GM13976 (cell line): ENCODE measurements around the gene PARP6.

Experiments
- DNase-seq: peaks from one replicate; pipeline ENCODE4 v3.0.0; 2012; ENCODE audit warnings: low spot score
- in situ Hi-C: fragments of 300-500 bp; cut with MboI; formaldehyde crosslinking; loops from one replicate; pipeline ENCODE4 v1.12.0; 2022; ENCODE audit warnings: low sequenced_read_pairs, mixed read lengths, inconsistent platforms; ENCODE audit not compliant: unreplicated experiment
- TF ChIP-seq, protein P1 (sequence below): IDR thresholded peaks from 2 replicates; pipeline ENCODE4 v1.5.1; 2012; ENCODE audit warnings: borderline replicate concordance, mild to moderate bottlenecking; ENCODE audit not compliant: insufficient read depth; ENCODE audit errors: extremely low read depth, missing control alignments, control extremely low read depth

Gene PARP6

GRCh38 chr15:72198356-72199204 lies 73.8 kb downstream of the PARP6 start:
- no peak for DNase-seq
- in situ Hi-C loops, result no loop called here
- TF ChIP-seq, protein P1, sequence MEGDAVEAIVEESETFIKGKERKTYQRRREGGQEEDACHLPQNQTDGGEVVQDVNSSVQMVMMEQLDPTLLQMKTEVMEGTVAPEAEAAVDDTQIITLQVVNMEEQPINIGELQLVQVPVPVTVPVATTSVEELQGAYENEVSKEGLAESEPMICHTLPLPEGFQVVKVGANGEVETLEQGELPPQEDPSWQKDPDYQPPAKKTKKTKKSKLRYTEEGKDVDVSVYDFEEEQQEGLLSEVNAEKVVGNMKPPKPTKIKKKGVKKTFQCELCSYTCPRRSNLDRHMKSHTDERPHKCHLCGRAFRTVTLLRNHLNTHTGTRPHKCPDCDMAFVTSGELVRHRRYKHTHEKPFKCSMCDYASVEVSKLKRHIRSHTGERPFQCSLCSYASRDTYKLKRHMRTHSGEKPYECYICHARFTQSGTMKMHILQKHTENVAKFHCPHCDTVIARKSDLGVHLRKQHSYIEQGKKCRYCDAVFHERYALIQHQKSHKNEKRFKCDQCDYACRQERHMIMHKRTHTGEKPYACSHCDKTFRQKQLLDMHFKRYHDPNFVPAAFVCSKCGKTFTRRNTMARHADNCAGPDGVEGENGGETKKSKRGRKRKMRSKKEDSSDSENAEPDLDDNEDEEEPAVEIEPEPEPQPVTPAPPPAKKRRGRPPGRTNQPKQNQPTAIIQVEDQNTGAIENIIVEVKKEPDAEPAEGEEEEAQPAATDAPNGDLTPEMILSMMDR, result no peak

GRCh38 chr15:72197460-72198355 lies 74.6 kb downstream of the PARP6 start, which contains the start of gene GRAMD2A:
Gene GRAMD2A (minus strand): TSS chr15:72197787.
- in situ Hi-C loops, result no loop called here
- TF ChIP-seq, protein P1, result no peak
- peak; percentile 85 for DNase-seq

DNA sequence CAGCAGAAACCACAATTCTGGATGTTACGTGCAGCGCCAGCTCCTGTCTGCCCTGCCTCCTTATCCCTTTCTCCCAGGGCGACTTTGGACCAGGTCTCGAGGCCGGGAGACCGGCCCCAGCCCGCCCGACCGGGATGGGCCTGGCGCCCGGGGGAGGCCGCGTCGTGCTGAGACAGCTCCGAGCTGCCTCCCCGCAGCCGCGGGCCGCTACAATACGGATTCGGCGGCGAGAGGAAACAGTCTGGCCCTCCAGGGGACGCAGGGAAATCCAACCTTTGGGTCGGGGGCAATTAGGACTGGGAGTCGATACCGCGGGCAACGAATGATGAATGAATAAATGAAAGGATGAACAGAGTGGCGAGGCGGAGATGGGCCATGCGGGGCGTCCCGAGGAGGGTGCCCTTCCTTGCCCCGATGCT lies 75.3 kb downstream of the PARP6 start:
- TF ChIP-seq, protein P1, result no peak
- in situ Hi-C loops, result no loop called here
- DNase-seq, result no peak

DNA sequence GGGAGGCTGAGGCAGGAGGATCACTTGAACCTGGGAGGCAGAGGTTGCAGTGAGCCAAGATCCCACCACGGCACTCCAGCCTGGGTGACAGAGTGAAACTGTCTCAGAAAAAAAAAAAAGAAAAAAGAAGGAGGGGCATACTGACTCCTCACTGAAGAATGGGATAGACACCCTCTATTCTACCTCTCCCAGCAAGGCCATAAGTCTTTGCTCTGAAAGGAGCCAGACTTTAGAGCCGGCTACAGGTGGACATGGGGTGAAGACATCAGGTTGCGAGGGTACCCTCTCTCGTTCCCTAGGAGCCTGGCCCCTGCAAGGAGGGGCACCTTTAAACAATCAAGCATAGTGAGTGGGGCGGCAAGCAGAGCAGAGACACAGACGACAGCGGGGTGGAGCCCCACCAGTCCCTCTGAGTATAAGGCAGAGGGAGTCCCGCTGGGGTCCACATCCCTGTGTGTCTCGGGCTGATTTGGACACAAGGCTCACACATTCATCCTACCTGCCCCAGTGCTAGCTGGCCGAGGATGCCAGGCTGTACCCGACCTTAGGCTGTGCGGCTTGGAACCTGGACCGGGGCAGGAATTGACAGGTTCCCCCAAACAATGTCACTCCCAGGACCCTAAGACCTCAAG lies 75.8 kb downstream of the PARP6 start:
- TF ChIP-seq, protein P1, result no peak
- DNase-seq, result no peak
- in situ Hi-C loops, result no loop called here

DNA sequence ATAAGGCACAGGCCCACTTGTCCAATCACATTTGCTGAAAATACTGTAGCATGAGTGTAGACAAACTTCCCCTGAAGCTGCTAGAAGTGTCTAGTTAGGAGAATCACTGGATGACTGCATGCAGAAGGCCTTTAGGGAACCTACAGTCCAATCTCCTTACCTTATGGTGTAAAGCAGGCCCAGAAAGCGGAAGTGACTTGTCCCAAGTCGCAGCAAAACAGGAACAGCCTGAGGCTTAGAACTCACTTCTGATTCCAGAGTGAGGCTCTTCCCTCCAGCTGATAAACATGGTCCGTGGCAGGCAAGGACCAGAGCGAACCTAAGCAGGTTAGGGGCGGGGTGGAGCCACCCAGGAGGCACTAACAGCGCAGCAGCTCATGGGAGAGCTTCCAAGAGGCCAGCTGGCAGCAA lies 77.2 kb downstream of the PARP6 start:
- no peak for DNase-seq
- TF ChIP-seq, protein P1, result no peak
- in situ Hi-C loops, result no loop called here

GRCh38 chr15:72193836-72194396 lies 78.4 kb downstream of the PARP6 start:
- in situ Hi-C loops, result no loop called here
- DNase-seq, result no peak
- TF ChIP-seq, protein P1, result no peak
